ENCODE data around the gene CDT1.
"Not testable (repeated sequence)": the region's sequence is repeated elsewhere in the genome, so short reads cannot be mapped to it uniquely, and the experiment has no call there.

The CDT1 gene

GRCh38 chr16:88815901-88816589, 12.5 kb downstream of the CDT1 start:
- DNase-seq (ENCODE audit: insufficient read length, low spot score), result peak; percentile 54
- FAIRE-seq, result peak; percentile 42

GRCh38 chr16:88816736-88817535, 13.3 kb downstream of the CDT1 start:
- DNase-seq (ENCODE audit: insufficient read length, low spot score), result no peak
- no peak for FAIRE-seq

- DNase-seq (ENCODE audit: insufficient read length, low spot score) (no peak), FAIRE-seq (no peak)
These were observed 14.4 kb downstream of the CDT1 start for GRCh38 chr16:88817785-88818574.

GRCh38 chr16:88818575-88818874, 14.9 kb downstream of the CDT1 start:
- no peak for FAIRE-seq
- DNase-seq (ENCODE audit: insufficient read length, low spot score), result no peak

GRCh38 chr16:88819126-88819525, 15.5 kb downstream of the CDT1 start:
- DNase-seq (ENCODE audit: insufficient read length, low spot score) (no peak), FAIRE-seq (no peak)

- no peak for FAIRE-seq
These were observed 16.9 kb downstream of the CDT1 start for GRCh38 chr16:88820385-88821025.

GRCh38 chr16:88821168-88821850, 17.7 kb downstream of the CDT1 start:
- DNase-seq (ENCODE audit: insufficient read length, low spot score) (no peak), FAIRE-seq (no peak)

More at GRCh38 chr16:88820385-88821025, 16.9 kb downstream of the CDT1 start:
- DNase-seq (ENCODE audit: insufficient read length, low spot score), result no peak

GRCh38 chr16:88822281-88823040, 18.9 kb downstream of the CDT1 start:
- DNase-seq (ENCODE audit: insufficient read length, low spot score), result no peak
- FAIRE-seq, result no peak

GRCh38 chr16:88823646-88824045, 20.1 kb downstream of the CDT1 start:
- FAIRE-seq; DNase-seq (ENCODE audit: insufficient read length, low spot score): not testable (repeated sequence)

- FAIRE-seq (no peak), DNase-seq (ENCODE audit: insufficient read length, low spot score) (no peak)
These were observed 20.9 kb downstream of the CDT1 start for GRCh38 chr16:88824256-88825077.

GRCh38 chr16:88825146-88825545, 21.6 kb downstream of the CDT1 start:
- FAIRE-seq, result no peak
- no peak for DNase-seq (ENCODE audit: insufficient read length, low spot score)

- no peak for DNase-seq (ENCODE audit: insufficient read length, low spot score)
- FAIRE-seq, result no peak
These were observed 22.7 kb downstream of the CDT1 start for GRCh38 chr16:88826070-88826840.

GRCh38 chr16:88827727-88828126, 24.1 kb downstream of the CDT1 start:
- DNase-seq (ENCODE audit: insufficient read length, low spot score), result no peak
- FAIRE-seq, result no peak

- FAIRE-seq, result no peak
- no peak for DNase-seq (ENCODE audit: insufficient read length, low spot score)
These were observed 25.1 kb downstream of the CDT1 start for GRCh38 chr16:88828711-88829110.

- no peak for DNase-seq (ENCODE audit: insufficient read length, low spot score)
- FAIRE-seq, result no peak
These were observed 26.7 kb downstream of the CDT1 start for GRCh38 chr16:88830258-88830657.

GRCh38 chr16:88830783-88831182, 27.2 kb downstream of the CDT1 start:
- no peak for DNase-seq (ENCODE audit: insufficient read length, low spot score)
- FAIRE-seq, result no peak

GRCh38 chr16:88831838-88832237, 28.2 kb downstream of the CDT1 start:
- FAIRE-seq, result no peak

GRCh38 chr16:88833086-88833485, 29.5 kb downstream of the CDT1 start:
- FAIRE-seq, result no peak
- DNase-seq (ENCODE audit: insufficient read length, low spot score), result no peak

More at GRCh38 chr16:88831838-88832237, 28.2 kb downstream of the CDT1 start:
- no peak for DNase-seq (ENCODE audit: insufficient read length, low spot score)
